SK-N-SH (cell line): ENCODE data around the gene NPAS3. TPM values are rescaled to one million over a fixed set of nuclear protein-coding genes. Genes with fewer than 3 reads are reported as not detected.

Source experiments
- CTCF ChIA-PET: fragments of 300-600, 350-600 bp; formaldehyde crosslinking; extraction: SDS; loops from one replicate; lab custom pipeline; 2021; lab: Yijun Ruan, JAX
- POLR2A ChIA-PET: fragments of 350-600 bp; sonication (Branson Sonifier 250); formaldehyde crosslinking; extraction: SDS; loops from one replicate; lab custom pipeline; 2020; ENCODE audit warnings: antibody characterized with exemption, inconsistent platforms; lab: Yijun Ruan, JAX
- DNase-seq: peaks from one replicate; pipeline ENCODE4 v3.0.0; 2012
- H2AFZ ChIP-seq: fragments of 200-600 bp; sonication (generic); 2 replicates; pipeline ENCODE4 v1.8.1; 2016; ENCODE audit warnings: antibody characterized with exemption, mild to moderate bottlenecking, low read depth
- H3F3A ChIP-seq: fragments of 200-600 bp; sonication (generic); replicated peaks from 2 replicates; pipeline ENCODE3; 2016; ENCODE audit warnings: antibody characterized with exemption, mild to moderate bottlenecking; ENCODE audit not compliant: insufficient read depth
- H3K27ac ChIP-seq, 2 experiments: fragments of 200-500 bp in 1 of 2; fragments of 200-600 bp in 1 of 2; sonication (Bioruptor generic) in 1 of 2; sonication (generic), shearing (Covaris generic) in 1 of 2; 2 replicates each; pipeline versions ENCODE4 v1.5.1 to v1.6.1; 2014 to 2016; ENCODE audit warnings: low read depth in 2 of 2, inconsistent platforms in 1 of 2, low read length in 1 of 2, mild to moderate bottlenecking in 1 of 2, mixed read lengths in 1 of 2
- H3K27me3 ChIP-seq: fragments of 200-600 bp; sonication (generic), shearing (Covaris generic); 2 replicates; pipeline ENCODE4 v1.6.1; 2016; ENCODE audit warnings: mixed run types; ENCODE audit not compliant: insufficient read depth
- H3K36me3 ChIP-seq, 2 experiments: fragments of 200-500 bp in 1 of 2; fragments of 200-600 bp in 1 of 2; sonication (Bioruptor generic) in 1 of 2; sonication (generic) in 1 of 2; replicated peaks in 1 of 2; 2 replicates each; pipeline versions ENCODE3 to v1.5.1; 2014 to 2016; ENCODE audit warnings: low read length in 1 of 2, mild to moderate bottlenecking in 1 of 2; ENCODE audit not compliant: insufficient read depth in 2 of 2, control insufficient read depth in 1 of 2
- H3K4me1 ChIP-seq, 2 experiments: fragments of 200-500 bp in 1 of 2; fragments of 200-600 bp in 1 of 2; sonication (Bioruptor generic) in 1 of 2; sonication (generic), shearing (Covaris generic) in 1 of 2; 2 replicates each; pipeline versions ENCODE4 v1.5.1 to v1.6.1; 2014 to 2016; ENCODE audit warnings: low read depth in 1 of 2, low read length in 1 of 2, mixed run types in 1 of 2; ENCODE audit not compliant: insufficient read depth in 2 of 2, control insufficient read depth in 1 of 2
- H3K4me2 ChIP-seq: fragments of 200-600 bp; sonication (generic), shearing (Covaris generic); 2 replicates; pipeline ENCODE4 v1.6.1; 2017; ENCODE audit warnings: mixed run types
- H3K4me3 ChIP-seq, 2 experiments: fragments of 200-500 bp in 1 of 2; fragments of 200-600 bp in 1 of 2; sonication (Bioruptor generic) in 1 of 2; sonication (generic), shearing (Covaris generic) in 1 of 2; 2 replicates each; pipeline versions ENCODE4 v1.5.1 to v1.8.1; 2014 to 2016; ENCODE audit warnings: low read depth in 2 of 2, inconsistent platforms in 1 of 2, low read length in 1 of 2, mild to moderate bottlenecking in 1 of 2, mixed read lengths in 1 of 2, moderate library complexity in 1 of 2
- H3K79me2 ChIP-seq: fragments of 200-600 bp; sonication (generic); 2 replicates; pipeline ENCODE4 v1.8.1; 2017; ENCODE audit warnings: mild to moderate bottlenecking; ENCODE audit not compliant: insufficient read depth
- H3K9ac ChIP-seq: fragments of 200-600 bp; sonication (generic); 2 replicates; pipeline ENCODE4 v1.6.1; 2017; ENCODE audit warnings: mixed run types
- H3K9me2 ChIP-seq: fragments of 200-600 bp; sonication (generic); 2 replicates; pipeline ENCODE4 v1.6.1; 2017; ENCODE audit warnings: mixed run types
- H3K9me3 ChIP-seq: fragments of 200-600 bp; sonication (generic); 2 replicates; pipeline ENCODE4 v1.6.1; 2017; ENCODE audit warnings: mixed run types, mild to moderate bottlenecking, moderate library complexity
- H4K20me1 ChIP-seq: fragments of 200-600 bp; sonication (generic); 2 replicates; pipeline ENCODE4 v1.6.1; 2017; ENCODE audit warnings: mild to moderate bottlenecking, mixed run types; ENCODE audit not compliant: insufficient read depth
- CTCF ChIP-seq: fragments of 200-600 bp; sonication (generic); IDR thresholded peaks from 2 replicates; pipeline ENCODE4 v1.6.1; 2017; ENCODE audit warnings: antibody characterized with exemption, mild to moderate bottlenecking, moderate library complexity
- FOSL2 ChIP-seq: IDR thresholded peaks from 2 replicates; pipeline ENCODE4 v1.4.0; 2012; ENCODE audit warnings: low read depth, mild to moderate bottlenecking, moderate library complexity, borderline replicate concordance
- GABPA ChIP-seq: IDR thresholded peaks from 2 replicates; pipeline ENCODE4 v1.4.0; 2012; ENCODE audit warnings: low read depth, mild to moderate bottlenecking
- JUND ChIP-seq: IDR thresholded peaks from 2 replicates; pipeline ENCODE4 v1.4.0; 2012
- MEF2A ChIP-seq: IDR thresholded peaks from 2 replicates; pipeline ENCODE4 v1.4.0; 2012; ENCODE audit warnings: low read depth, borderline replicate concordance
- MXI1 ChIP-seq: IDR thresholded peaks from 2 replicates; pipeline ENCODE4 v1.6.1; 2012; ENCODE audit warnings: mild to moderate bottlenecking, low read depth, low read length, improper control_type of control experiment
- NFIC ChIP-seq: IDR thresholded peaks from 2 replicates; pipeline ENCODE4 v1.4.0; 2012; ENCODE audit warnings: borderline replicate concordance
- NRF1 ChIP-seq: IDR thresholded peaks from 2 replicates; pipeline ENCODE4 v1.6.1; 2012; ENCODE audit warnings: low read depth, mild to moderate bottlenecking, low read length
- RFX5 ChIP-seq: IDR thresholded peaks from 2 replicates; pipeline ENCODE4 v1.6.1; 2012; ENCODE audit warnings: mild to moderate bottlenecking, improper control_type of control experiment, low read length
- TAF1 ChIP-seq: IDR thresholded peaks from 2 replicates; pipeline ENCODE4 v1.6.1; 2012; ENCODE audit warnings: low read depth, mild to moderate bottlenecking, low read length, moderate library complexity, borderline replicate concordance
- TCF12 ChIP-seq: IDR thresholded peaks from 2 replicates; pipeline ENCODE4 v1.4.0; 2012
- TEAD4 ChIP-seq: IDR thresholded peaks from 2 replicates; pipeline ENCODE4 v1.4.0; 2012; ENCODE audit warnings: mild to moderate bottlenecking, borderline replicate concordance; ENCODE audit not compliant: insufficient read depth
- USF1 ChIP-seq: IDR thresholded peaks from 2 replicates; pipeline ENCODE4 v1.4.0; 2012; ENCODE audit warnings: low read depth, borderline replicate concordance
- YY1 ChIP-seq: IDR thresholded peaks from 2 replicates; pipeline ENCODE4 v1.4.0; 2012; ENCODE audit warnings: low read depth, mild to moderate bottlenecking
- WGBS: methylation state at CpG from one replicate; pipeline ENCODE4 v1.1.6; 2017; ENCODE audit warnings: low lambda C conversion rate; 5-methylcytosine and 5-hydroxymethylcytosine counted together
- polyA plus RNA-seq, 3 experiments: library from polyadenylated mRNA; depleted of rRNA; stranded (reverse); fragments of >200 nt; gene quantifications; 2 replicates each; pipeline ENCODE4 v1.2.3, GENCODE V29; 2012
- TF ChIP-seq, protein P1 (sequence below): IDR thresholded peaks from 2 replicates; pipeline ENCODE4 v1.6.1; 2012; ENCODE audit warnings: mild to moderate bottlenecking, low read depth, low read length, moderate library complexity

Gene NPAS3
- polyA plus RNA-seq, 1 of the 3 experiments (the other 2 are of a cell fraction): 4.3 TPM

DNA sequence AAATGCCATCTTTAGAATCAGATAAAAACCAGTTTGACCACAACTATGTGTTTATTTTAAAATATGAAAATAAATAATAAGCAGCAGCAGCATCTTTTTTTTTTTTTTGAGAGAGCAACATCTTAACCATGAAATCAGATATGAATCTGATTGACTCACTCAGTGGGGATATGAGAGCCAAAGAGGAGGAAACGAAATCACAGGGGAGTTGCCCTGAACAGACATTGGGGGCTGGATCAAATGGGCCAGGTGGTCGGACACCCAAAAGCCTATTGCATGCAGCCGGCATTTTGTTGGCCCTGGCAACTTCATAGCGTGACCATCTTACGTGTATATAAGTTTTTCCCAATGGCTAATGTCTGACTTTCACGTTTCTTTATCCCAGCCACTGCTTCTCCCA is 321.1 kb downstream of the NPAS3 start:
- TF ChIP-seq NFIC (peak; percentile 32; the same call in 1 of the 2 replicates), RFX5 (no peak), JUND (0 out of 2 replicates have a peak, but pooled peaks have one; percentile 42), GABPA (no peak), MEF2A (no peak), MXI1 (no peak), YY1 (no peak), USF1 (no peak), FOSL2 (peak; percentile 23; the same call in 1 of the 2 replicates), TEAD4 (no peak), TCF12 (peak; percentile 28; the same call in 1 of the 2 replicates), TAF1 (no peak), CTCF (no peak), NRF1 (no peak)
- TF ChIP-seq, protein P1, sequence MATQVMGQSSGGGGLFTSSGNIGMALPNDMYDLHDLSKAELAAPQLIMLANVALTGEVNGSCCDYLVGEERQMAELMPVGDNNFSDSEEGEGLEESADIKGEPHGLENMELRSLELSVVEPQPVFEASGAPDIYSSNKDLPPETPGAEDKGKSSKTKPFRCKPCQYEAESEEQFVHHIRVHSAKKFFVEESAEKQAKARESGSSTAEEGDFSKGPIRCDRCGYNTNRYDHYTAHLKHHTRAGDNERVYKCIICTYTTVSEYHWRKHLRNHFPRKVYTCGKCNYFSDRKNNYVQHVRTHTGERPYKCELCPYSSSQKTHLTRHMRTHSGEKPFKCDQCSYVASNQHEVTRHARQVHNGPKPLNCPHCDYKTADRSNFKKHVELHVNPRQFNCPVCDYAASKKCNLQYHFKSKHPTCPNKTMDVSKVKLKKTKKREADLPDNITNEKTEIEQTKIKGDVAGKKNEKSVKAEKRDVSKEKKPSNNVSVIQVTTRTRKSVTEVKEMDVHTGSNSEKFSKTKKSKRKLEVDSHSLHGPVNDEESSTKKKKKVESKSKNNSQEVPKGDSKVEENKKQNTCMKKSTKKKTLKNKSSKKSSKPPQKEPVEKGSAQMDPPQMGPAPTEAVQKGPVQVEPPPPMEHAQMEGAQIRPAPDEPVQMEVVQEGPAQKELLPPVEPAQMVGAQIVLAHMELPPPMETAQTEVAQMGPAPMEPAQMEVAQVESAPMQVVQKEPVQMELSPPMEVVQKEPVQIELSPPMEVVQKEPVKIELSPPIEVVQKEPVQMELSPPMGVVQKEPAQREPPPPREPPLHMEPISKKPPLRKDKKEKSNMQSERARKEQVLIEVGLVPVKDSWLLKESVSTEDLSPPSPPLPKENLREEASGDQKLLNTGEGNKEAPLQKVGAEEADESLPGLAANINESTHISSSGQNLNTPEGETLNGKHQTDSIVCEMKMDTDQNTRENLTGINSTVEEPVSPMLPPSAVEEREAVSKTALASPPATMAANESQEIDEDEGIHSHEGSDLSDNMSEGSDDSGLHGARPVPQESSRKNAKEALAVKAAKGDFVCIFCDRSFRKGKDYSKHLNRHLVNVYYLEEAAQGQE: no peak
- WGBS: 75% methylated on average over 6 of the region's 6 CpGs
- Histone ChIP-seq H2AFZ (no peak overlapping the region), H3K79me2 (no peaks in the 10 kb centered on the region), H4K20me1 (no peaks in the 10 kb centered on the region), H3K27me3 (no peaks in the 10 kb centered on the region), H3K4me3 (no peak overlapping the region), H3K36me3 (no peaks in the 10 kb centered on the region), H3K4me2 (no peak overlapping the region), H3K4me1 (peaks cover 0 to 5% of the 10 kb centered on the region in 2 experiments; a peak in 3 of 4 replicates), H3F3A (no peaks in the 10 kb centered on the region), H3K9ac (no peak overlapping the region), H3K9me3 (no peaks in the 10 kb centered on the region), H3K9me2 (no peaks in the 10 kb centered on the region), H3K27ac (no peak overlapping the region)
- POLR2A ChIA-PET: no interaction called here
- no peak for DNase-seq
- CTCF ChIA-PET: no interaction called here
